ENCODE data around the gene XDH.

DNA sequence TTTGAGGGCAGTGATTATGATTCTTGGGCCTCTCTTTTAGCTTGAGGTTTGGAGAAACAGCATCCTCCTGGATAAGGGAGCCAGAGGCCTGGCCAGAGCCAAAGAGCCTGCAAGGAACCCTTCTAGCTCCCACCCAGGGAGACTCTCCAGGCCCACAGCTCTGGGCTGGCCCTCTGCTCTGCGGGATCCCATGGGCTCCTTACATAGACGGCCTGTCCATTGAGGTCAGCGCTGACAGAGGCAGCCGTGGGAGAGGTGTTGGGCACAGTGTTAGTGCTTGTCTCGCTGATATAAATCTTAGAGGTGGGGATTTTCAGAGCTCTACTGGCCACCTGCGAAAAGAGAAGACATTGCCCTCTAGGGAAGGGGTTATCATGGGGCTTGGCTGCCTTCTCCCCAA lies 67.2 kb downstream of the XDH start:
- no peak for TF ChIP-seq POLR2AphosphoS5 (IDR thresholded peaks at IDR 0.05; ENCODE audit: low read depth, low read length)
- TF ChIP-seq JUND (IDR thresholded peaks at IDR 0.05) = no peak
- TF ChIP-seq CTCF (IDR thresholded peaks at IDR 0.05) = no peak
- no peak for TF ChIP-seq RCOR1 (IDR thresholded peaks at IDR 0.05; ENCODE audit: low read length)
- TF ChIP-seq, protein P1, sequence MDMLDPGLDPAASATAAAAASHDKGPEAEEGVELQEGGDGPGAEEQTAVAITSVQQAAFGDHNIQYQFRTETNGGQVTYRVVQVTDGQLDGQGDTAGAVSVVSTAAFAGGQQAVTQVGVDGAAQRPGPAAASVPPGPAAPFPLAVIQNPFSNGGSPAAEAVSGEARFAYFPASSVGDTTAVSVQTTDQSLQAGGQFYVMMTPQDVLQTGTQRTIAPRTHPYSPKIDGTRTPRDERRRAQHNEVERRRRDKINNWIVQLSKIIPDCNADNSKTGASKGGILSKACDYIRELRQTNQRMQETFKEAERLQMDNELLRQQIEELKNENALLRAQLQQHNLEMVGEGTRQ (IDR thresholded peaks at IDR 0.05; ENCODE audit: borderline replicate concordance, low read depth, low read length) = no peak
- TF ChIP-seq GABPA (IDR thresholded peaks at IDR 0.05; ENCODE audit: low read depth) = no peak
- TF ChIP-seq FOXM1 (IDR thresholded peaks at IDR 0.05; ENCODE audit: low read depth) = no peak
- no peak for TF ChIP-seq TAF1 (IDR thresholded peaks at IDR 0.05; ENCODE audit: borderline replicate concordance, low read depth, low read length)
- TF ChIP-seq TEAD4 (IDR thresholded peaks at IDR 0.05; ENCODE audit: borderline replicate concordance, insufficient read depth) = no peak
- TF ChIP-seq EP300 (IDR thresholded peaks at IDR 0.05; ENCODE audit: borderline replicate concordance in 1 of 2, low read depth in 1 of 2, low read length in 1 of 2) = no peak

Data from SK-N-SH (cell line).